OCI-M1 (cell line): ENCODE measurements around the gene CEP290.
A peak's percentile ranks its signal among the peaks of the same experiment; 100 is the strongest.
"Not testable (repeated sequence)": the region's sequence is repeated elsewhere in the genome, so short reads cannot be mapped to it uniquely, and the experiment has no call there.

Source experiments
- DNase-seq: peaks from one replicate; lab custom pipeline; 2025; lab: John Stamatoyannopoulos, UW

Gene CEP290

GRCh38 chr12:88141425-88141773 lies 489 bp downstream of the CEP290 start:
- no peak for DNase-seq

- not testable (repeated sequence) for DNase-seq
These were observed 2.2 kb downstream of the CEP290 start for GRCh38 chr12:88139711-88140110.

GRCh38 chr12:88133181-88133580 lies 8.7 kb downstream of the CEP290 start:
- DNase-seq: not testable (repeated sequence)

GRCh38 chr12:88132392-88132791 lies 9.5 kb downstream of the CEP290 start:
- peak; percentile 8 for DNase-seq

- no peak for DNase-seq
These were observed 14.0 kb downstream of the CEP290 start for GRCh38 chr12:88127855-88128254.

- DNase-seq: no peak
These were observed 14.8 kb downstream of the CEP290 start for GRCh38 chr12:88127099-88127498.

- DNase-seq: no peak
These were observed 19.2 kb downstream of the CEP290 start for GRCh38 chr12:88122666-88123065.

- DNase-seq: no peak
These were observed 28.0 kb downstream of the CEP290 start for GRCh38 chr12:88113871-88114270.

- DNase-seq: peak; percentile 71
These were observed 30.7 kb downstream of the CEP290 start for GRCh38 chr12:88111074-88111652.

GRCh38 chr12:88108021-88108420 lies 33.9 kb downstream of the CEP290 start:
- no peak for DNase-seq

- DNase-seq: no peak
These were observed 48.3 kb downstream of the CEP290 start for GRCh38 chr12:88093573-88093972.

GRCh38 chr12:88092771-88093170 lies 49.1 kb downstream of the CEP290 start:
- DNase-seq: no peak

- no peak for DNase-seq
These were observed 57.7 kb downstream of the CEP290 start for GRCh38 chr12:88084210-88084609.

- no peak for DNase-seq
These were observed 58.3 kb downstream of the CEP290 start for GRCh38 chr12:88083634-88084033.

- no peak for DNase-seq
These were observed 60.6 kb downstream of the CEP290 start for GRCh38 chr12:88081247-88081646.

GRCh38 chr12:88067301-88067700 lies 74.6 kb downstream of the CEP290 start:
- no peak for DNase-seq

- DNase-seq: no peak
These were observed 78.5 kb downstream of the CEP290 start for GRCh38 chr12:88063375-88063774.

- peak; percentile 77 for DNase-seq
These were observed 79.4 kb downstream of the CEP290 start for GRCh38 chr12:88062474-88062873.

- no peak for DNase-seq
These were observed 83.2 kb downstream of the CEP290 start for GRCh38 chr12:88058719-88059077.

- DNase-seq: no peak
These were observed 83.7 kb downstream of the CEP290 start for GRCh38 chr12:88057994-88058718.

GRCh38 chr12:88056571-88056970 lies 85.3 kb downstream of the CEP290 start:
- DNase-seq: no peak

GRCh38 chr12:88052686-88053085 lies 89.2 kb downstream of the CEP290 start:
- peak; percentile 68 for DNase-seq

- no peak for DNase-seq
These were observed 97.9 kb downstream of the CEP290 start for GRCh38 chr12:88044035-88044434.

GRCh38 chr12:88037770-88038169 lies 104.1 kb downstream of the CEP290 start:
- DNase-seq: peak; percentile 9
